ENCODE data around the gene KIAA0753. TPM values are rescaled to one million over a fixed set of nuclear protein-coding genes. Genes with fewer than 3 reads are reported as not detected.

The KIAA0753 gene
- total and polyA plus RNA-seq, 2 of the 13 experiments (the other 11 are each of a cell fraction or from before 2014, with no cell fraction given): 5.2 to 9.1 TPM

DNA sequence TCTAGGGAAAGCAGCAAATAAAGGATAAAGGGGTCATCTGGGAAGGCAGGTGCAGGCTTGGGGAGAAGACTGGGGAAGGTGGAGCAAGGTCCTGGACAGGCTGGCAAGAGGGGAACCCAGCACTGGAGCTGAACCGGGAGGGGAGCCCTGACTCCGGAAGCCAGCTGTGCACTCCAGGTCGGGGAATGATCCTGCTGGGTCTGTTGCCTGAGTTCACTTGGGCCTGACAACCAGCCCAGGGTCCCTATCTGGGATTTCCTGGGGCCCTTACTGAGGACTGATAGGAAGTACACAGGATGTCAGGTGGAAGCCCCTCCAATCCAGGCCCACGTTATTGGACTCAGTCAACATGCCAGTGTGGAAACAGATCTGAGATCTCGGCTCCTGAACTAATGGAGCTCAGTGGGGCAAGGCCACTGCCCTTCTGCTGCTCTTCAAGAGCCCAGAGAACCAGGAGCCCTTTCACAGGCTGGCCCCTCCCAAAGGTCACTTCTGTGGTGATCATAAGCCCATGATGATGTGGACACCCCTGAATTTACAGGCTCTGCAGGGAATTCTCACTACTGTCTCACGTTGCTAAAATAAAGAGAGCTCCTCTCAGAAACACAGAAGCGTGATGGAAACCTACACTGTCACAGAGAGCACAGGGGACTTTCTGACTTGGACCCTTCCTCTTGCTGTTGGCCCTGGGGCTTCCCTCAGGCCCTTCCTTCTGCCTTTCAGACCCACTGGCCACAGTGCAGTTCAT lies 64.3 kb downstream of the KIAA0753 start (continued):
- TF ChIP-seq, protein P1, sequence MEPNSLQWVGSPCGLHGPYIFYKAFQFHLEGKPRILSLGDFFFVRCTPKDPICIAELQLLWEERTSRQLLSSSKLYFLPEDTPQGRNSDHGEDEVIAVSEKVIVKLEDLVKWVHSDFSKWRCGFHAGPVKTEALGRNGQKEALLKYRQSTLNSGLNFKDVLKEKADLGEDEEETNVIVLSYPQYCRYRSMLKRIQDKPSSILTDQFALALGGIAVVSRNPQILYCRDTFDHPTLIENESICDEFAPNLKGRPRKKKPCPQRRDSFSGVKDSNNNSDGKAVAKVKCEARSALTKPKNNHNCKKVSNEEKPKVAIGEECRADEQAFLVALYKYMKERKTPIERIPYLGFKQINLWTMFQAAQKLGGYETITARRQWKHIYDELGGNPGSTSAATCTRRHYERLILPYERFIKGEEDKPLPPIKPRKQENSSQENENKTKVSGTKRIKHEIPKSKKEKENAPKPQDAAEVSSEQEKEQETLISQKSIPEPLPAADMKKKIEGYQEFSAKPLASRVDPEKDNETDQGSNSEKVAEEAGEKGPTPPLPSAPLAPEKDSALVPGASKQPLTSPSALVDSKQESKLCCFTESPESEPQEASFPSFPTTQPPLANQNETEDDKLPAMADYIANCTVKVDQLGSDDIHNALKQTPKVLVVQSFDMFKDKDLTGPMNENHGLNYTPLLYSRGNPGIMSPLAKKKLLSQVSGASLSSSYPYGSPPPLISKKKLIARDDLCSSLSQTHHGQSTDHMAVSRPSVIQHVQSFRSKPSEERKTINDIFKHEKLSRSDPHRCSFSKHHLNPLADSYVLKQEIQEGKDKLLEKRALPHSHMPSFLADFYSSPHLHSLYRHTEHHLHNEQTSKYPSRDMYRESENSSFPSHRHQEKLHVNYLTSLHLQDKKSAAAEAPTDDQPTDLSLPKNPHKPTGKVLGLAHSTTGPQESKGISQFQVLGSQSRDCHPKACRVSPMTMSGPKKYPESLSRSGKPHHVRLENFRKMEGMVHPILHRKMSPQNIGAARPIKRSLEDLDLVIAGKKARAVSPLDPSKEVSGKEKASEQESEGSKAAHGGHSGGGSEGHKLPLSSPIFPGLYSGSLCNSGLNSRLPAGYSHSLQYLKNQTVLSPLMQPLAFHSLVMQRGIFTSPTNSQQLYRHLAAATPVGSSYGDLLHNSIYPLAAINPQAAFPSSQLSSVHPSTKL (CRISPR knock-in tag; IDR thresholded peaks at IDR 0.05): no peak
- no peak for TF ChIP-seq SIX1 (CRISPR knock-in tag; IDR thresholded peaks at IDR 0.05; ENCODE audit: borderline replicate concordance)

GRCh38 chr17:6575596-6575988 lies 64.9 kb downstream of the KIAA0753 start:
- in situ Hi-C loops (cut with HindIII; ENCODE audit: extremely low pct_ligation_motif_present, low pct_unique_long_range_greater_than_20kb) (no loop called here), intact Hi-C loops (cut with micrococcal nuclease; ENCODE audit: unreplicated experiment) (no loop called here)
- no peaks in the 10 kb centered on the region for H3K79me2 ChIP-seq (ENCODE audit: insufficient read depth, low read length)
- FAIRE-seq (no peak), ATAC-seq (peak; percentile 31; the same call in 1 of the 3 replicates), DNase-seq (ENCODE audit: low spot score) (no peak)
- H3K9me3 ChIP-seq (ENCODE audit: low read length): no peaks in the 10 kb centered on the region
- H3K9ac ChIP-seq (ENCODE audit: insufficient read depth, low read depth, low read length): no peak overlapping the region
- ChIA-PET POLR2A (no interaction called here), CTCF (ENCODE audit: low intra/inter-chr PET ratio, low total read pairs) (no interaction called here)
- H3K36me3 ChIP-seq (replicated peaks in 1 of 2; ENCODE audit: control insufficient read depth in 1 of 2, insufficient read depth in 2 of 2, low read length in 2 of 2): peaks cover 9 to 16% of the 10 kb centered on the region in 2 experiments; a peak in 4 of 5 replicates
- H4K20me1 ChIP-seq (ENCODE audit: insufficient read depth, low read length): no peaks in the 10 kb centered on the region
- H2AFZ ChIP-seq (ENCODE audit: low read length): no peak overlapping the region
- H3K27me3 ChIP-seq (ENCODE audit: control insufficient read depth in 1 of 2, insufficient read depth in 2 of 2, low read length in 2 of 2): no peaks in the 10 kb centered on the region
- 87% methylated on average over 5 of the region's 5 CpGs for WGBS (ENCODE audit: low lambda C conversion rate)
- no peak overlapping the region for H3K27ac ChIP-seq (ENCODE audit: extremely low read length, insufficient read depth, low read length)
- BruUV-seq (replicated peaks): no TSS peak
- no peak overlapping the region for H3K4me2 ChIP-seq (ENCODE audit: low read depth, low read length)
- H3K4me3 ChIP-seq (replicated peaks in 1 of 3; ENCODE audit: insufficient read depth in 1 of 3, low read depth in 2 of 3, low read length in 3 of 3): no peak overlapping the region
- no peaks in the 10 kb centered on the region for H3K4me1 ChIP-seq (ENCODE audit: insufficient read depth, low read length)
- TF ChIP-seq RELA (CRISPR knock-in tag; IDR thresholded peaks at IDR 0.05) (no peak), SKIL (CRISPR knock-in tag; IDR thresholded peaks at IDR 0.05; ENCODE audit: borderline replicate concordance) (no peak), ZNF496 (CRISPR knock-in tag; IDR thresholded peaks at IDR 0.05; ENCODE audit: insufficient replicate concordance) (no peak), ZNF687 (CRISPR knock-in tag; IDR thresholded peaks at IDR 0.05) (no peak), ZNF235 (CRISPR knock-in tag; IDR thresholded peaks at IDR 0.05; ENCODE audit: borderline replicate concordance) (no peak), CHCHD3 (CRISPR knock-in tag; IDR thresholded peaks at IDR 0.05) (no peak), NR2F1 (CRISPR knock-in tag; IDR thresholded peaks at IDR 0.05) (no peak)
